Heart right ventricle (tissue), 16 donors: ENCODE measurements around the gene TARS1. TPM values are rescaled to one million over a fixed set of nuclear protein-coding genes. Genes with fewer than 3 reads are reported as not detected.

Experiments used
- ATAC-seq, 8 donors: fragments of 200-7000 bp; cut with Tn5 transposase; one replicate each; pipeline ENCODE4 v1.9.1; 2020; ENCODE audit warnings: mild to moderate bottlenecking in 8 of 8, moderate library complexity in 8 of 8, moderate number of reproducible peaks in 1 of 8
- DNase-seq, 2 donors: peaks; one replicate each; pipeline ENCODE4 v3.0.0-alpha.2; 2020
- H3K27ac ChIP-seq, 10 donors: fragments of 200-600 bp; sonication (generic) in 2 of 10; one replicate each; pipeline versions ENCODE4 v1.5.0 to v1.8.0; 2020 to 2022; ENCODE audit warnings: mild to moderate bottlenecking in 3 of 10
- H3K27me3 ChIP-seq, 7 donors: fragments of 200-600 bp; one replicate each; pipeline ENCODE4 v1.8.0; 2021 to 2022; ENCODE audit warnings: mild to moderate bottlenecking in 2 of 7
- H3K36me3 ChIP-seq, 9 donors: fragments of 200-600 bp; sonication (generic) in 1 of 9; one replicate each; pipeline versions ENCODE4 v1.5.0 to v1.8.0; 2020 to 2022; ENCODE audit warnings: mild to moderate bottlenecking in 2 of 9
- H3K4me1 ChIP-seq, 9 donors: fragments of 200-600 bp; sonication (generic) in 1 of 9; one replicate each; pipeline versions ENCODE4 v1.5.0 to v1.8.0; 2020 to 2022; ENCODE audit warnings: mild to moderate bottlenecking in 4 of 9
- H3K4me3 ChIP-seq, 10 donors: fragments of 200-600 bp; sonication (generic) in 2 of 10; one replicate each; pipeline versions ENCODE4 v1.5.0 to v1.8.0; 2020 to 2022; ENCODE audit warnings: mild to moderate bottlenecking in 7 of 10, moderate library complexity in 2 of 10
- H3K9me3 ChIP-seq, 11 donors: fragments of 200-600 bp in 10 of 11; sonication (generic) in 2 of 11; one replicate each; pipeline versions ENCODE4 v1.5.0 to v1.8.0; 2013 to 2022; ENCODE audit warnings: mild to moderate bottlenecking in 2 of 11, control low read depth in 1 of 11, moderate library complexity in 1 of 11
- WGBS, 2 donors: extraction: QIAGEN DNeasy Blood & Tissue Kit; methylation state at CpG; one replicate each; pipeline ENCODE4 v1.1.7; 2013; ENCODE audit warnings: inconsistent platforms in 1 of 2; 5-methylcytosine and 5-hydroxymethylcytosine counted together
- intact Hi-C, 10 donors: fragments of 100-400 bp; cut with DNase I; formaldehyde crosslinking; loops; one replicate each; pipeline versions ENCODE4 v1.11.1 to v1.14.2; 2022
- polyA plus RNA-seq, 2 donors: library from polyadenylated mRNA; stranded (reverse); fragments of 200-250 nt; gene quantifications; one replicate each; pipeline ENCODE4 v1.2.3, GENCODE V29; 2013
- total RNA-seq, 10 donors: library from RNA; stranded (reverse); fragmentation: NEBNext Ultra II Directional in 3 of 10; extraction: Animal tissue kit (Norgen Biotek cat#: 25700) in 3 of 10; gene quantifications; one replicate each; pipeline versions ENCODE4 v1.2.1 to v1.2.4, GENCODE V29; 2021 to 2023
- TF ChIP-seq, protein P1 (sequence below), 9 donors: fragments of 200-600 bp; sonication (generic) in 2 of 9; IDR thresholded peaks; one replicate each; pipeline versions ENCODE4 v1.5.0 to v1.8.0; 2021 to 2022; ENCODE audit warnings: antibody characterized with exemption in 9 of 9, mild to moderate bottlenecking in 5 of 9, moderate library complexity in 1 of 9
- donor health status: Arrhythmogenic right ventricular cardiomyopathy.
- donor health status: ischemic (EF 13 %, LVEDD 7.1; RV severe dilation, severe dysfunction).
- donor health status: healthy with polysubstance abuse.
- donor health status: DM: no; HTN: yes; CAD: no.
- donor health status: DM: no; HTN: no; CAD: no.
- donor health status: ischemic (EF 25% LVEDD 6.9; RV normal size, moderate dysfunction).
- donor health status: ischemic (EF 25% LVEDD 5.7; RV mildly dilated, moderate dysfunction).
- donor health status: healthy.
- donor health status: DM: yes; HTN: yes; CAD: no.
- donor health status: Ischemic cardiomyopathy.
- donor health status: ischemic (EF 35%, LVEDD 5.7; RV mildly dilated, moderate dysfunction).
- donor health status: nonischemic (EF 11% LVEDD 7.7; RV severe dilation, severe dysfunction).
- donor health status: DM: yes; HTN: yes; CAD: no.
- donor health status: PGD.
- donor health status: ischemic (EF 29% LVEDD 5.4; RV normal size, mild dysfunction).
- donor health status: nonischemic (EF 23%, LVEDD 6.1; RV moderate dilation, normal function).

The TARS1 gene
- total and polyA plus RNA-seq, 12 donors: 59.3 to 97.8 (median 73.4) TPM

DNA sequence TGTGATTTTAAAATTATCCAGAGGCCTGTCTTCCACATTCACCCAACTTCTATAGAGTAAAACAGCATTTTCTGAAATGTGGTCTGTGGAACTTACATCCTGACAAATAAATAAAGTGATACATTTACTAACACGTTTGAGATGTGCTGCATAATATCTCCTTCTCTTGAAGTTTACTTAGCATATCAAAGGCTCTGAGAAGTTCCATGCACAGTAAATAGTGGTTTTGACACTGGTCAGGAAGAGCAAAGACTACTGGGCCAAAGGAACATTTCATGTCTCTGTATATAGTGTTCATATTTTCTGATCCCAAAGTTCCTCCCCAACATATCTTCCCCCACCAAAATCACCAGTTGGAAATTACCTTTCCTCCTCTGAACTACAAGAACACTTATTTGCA, 30.5 kb upstream of the TARS1 start:
- Histone ChIP-seq H3K4me1 (no peaks in the 10 kb centered on the region), H3K27ac (no peak overlapping the region), H3K4me3 (no peak overlapping the region), H3K9me3 (no peaks in the 10 kb centered on the region), H3K27me3 (no peaks in the 10 kb centered on the region), H3K36me3 (no peaks in the 10 kb centered on the region)
- intact Hi-C loops: no loop called here
- ATAC-seq: no peak
- TF ChIP-seq, protein P1, sequence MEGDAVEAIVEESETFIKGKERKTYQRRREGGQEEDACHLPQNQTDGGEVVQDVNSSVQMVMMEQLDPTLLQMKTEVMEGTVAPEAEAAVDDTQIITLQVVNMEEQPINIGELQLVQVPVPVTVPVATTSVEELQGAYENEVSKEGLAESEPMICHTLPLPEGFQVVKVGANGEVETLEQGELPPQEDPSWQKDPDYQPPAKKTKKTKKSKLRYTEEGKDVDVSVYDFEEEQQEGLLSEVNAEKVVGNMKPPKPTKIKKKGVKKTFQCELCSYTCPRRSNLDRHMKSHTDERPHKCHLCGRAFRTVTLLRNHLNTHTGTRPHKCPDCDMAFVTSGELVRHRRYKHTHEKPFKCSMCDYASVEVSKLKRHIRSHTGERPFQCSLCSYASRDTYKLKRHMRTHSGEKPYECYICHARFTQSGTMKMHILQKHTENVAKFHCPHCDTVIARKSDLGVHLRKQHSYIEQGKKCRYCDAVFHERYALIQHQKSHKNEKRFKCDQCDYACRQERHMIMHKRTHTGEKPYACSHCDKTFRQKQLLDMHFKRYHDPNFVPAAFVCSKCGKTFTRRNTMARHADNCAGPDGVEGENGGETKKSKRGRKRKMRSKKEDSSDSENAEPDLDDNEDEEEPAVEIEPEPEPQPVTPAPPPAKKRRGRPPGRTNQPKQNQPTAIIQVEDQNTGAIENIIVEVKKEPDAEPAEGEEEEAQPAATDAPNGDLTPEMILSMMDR (IDR thresholded peaks at IDR 0.05): no peak
- no peak for DNase-seq
- WGBS, 2 donors: 41 to 42% methylated on average over 1 of the region's 1 CpG

- TF ChIP-seq, protein P1 (IDR thresholded peaks at IDR 0.05): no peak
- 93 to 98% methylated on average over 1 of the region's 1 CpG for WGBS, 2 donors
- no peak overlapping the region for H3K27ac ChIP-seq
Observed at GRCh38 chr5:33411498-33411897, 29.3 kb upstream of the TARS1 start.

GRCh38 chr5:33415811-33416354, 24.9 kb upstream of the TARS1 start:
- ATAC-seq (no peak), DNase-seq (no peak)
- 89 to 94% methylated on average over 4 of the region's 4 CpGs for WGBS, 2 donors

More at GRCh38 chr5:33411498-33411897, 29.3 kb upstream of the TARS1 start:
- H3K27me3 ChIP-seq: no peaks in the 10 kb centered on the region
- H3K9me3 ChIP-seq: no peaks in the 10 kb centered on the region
- intact Hi-C loops: no loop called here
- no peak overlapping the region for H3K4me3 ChIP-seq
- DNase-seq (no peak), ATAC-seq (no peak)
- no peaks in the 10 kb centered on the region for H3K4me1 ChIP-seq
- no peaks in the 10 kb centered on the region for H3K36me3 ChIP-seq

GRCh38 chr5:33417632-33418031, 23.1 kb upstream of the TARS1 start:
- TF ChIP-seq, protein P1 (IDR thresholded peaks at IDR 0.05): no peak
- Histone ChIP-seq H3K27me3 (no peaks in the 10 kb centered on the region), H3K9me3 (no peaks in the 10 kb centered on the region), H3K36me3 (no peaks in the 10 kb centered on the region), H3K4me1 (peaks cover 0 to 5% (median 0%) of the 10 kb centered on the region in 9 donors), H3K27ac (no peak overlapping the region), H3K4me3 (no peak overlapping the region)
- no peak for DNase-seq
- ATAC-seq: no peak
- intact Hi-C loops: no loop called here

More at GRCh38 chr5:33415811-33416354, 24.9 kb upstream of the TARS1 start:
- TF ChIP-seq, protein P1 (IDR thresholded peaks at IDR 0.05): no peak
- H3K9me3 ChIP-seq: no peaks in the 10 kb centered on the region
- H3K27ac ChIP-seq: no peak overlapping the region
- no peaks in the 10 kb centered on the region for H3K27me3 ChIP-seq
- H3K36me3 ChIP-seq: no peaks in the 10 kb centered on the region
- H3K4me3 ChIP-seq: no peak overlapping the region
- H3K4me1 ChIP-seq: peaks cover 0 to 5% (median 0%) of the 10 kb centered on the region in 9 donors
- intact Hi-C loops: no loop called here
